GM23338 (cell line): ENCODE measurements around the gene GSX2. TPM values are rescaled to one million over a fixed set of nuclear protein-coding genes. Genes with fewer than 3 reads are reported as not detected.

Experiments used
- ATAC-seq: fragments of 200-7000 bp; cut with Tn5 transposase; 3 replicates; pipeline ENCODE4 v1.9.1; 2020
- DNase-seq: peaks from one replicate; pipeline ENCODE4 v3.0.0-alpha.2; 2015; ENCODE audit warnings: low spot score
- H2AFZ ChIP-seq: fragments of 200-600 bp; sonication (generic); 2 replicates; pipeline ENCODE4 v1.8.0; 2016; ENCODE audit warnings: antibody characterized with exemption, mild to moderate bottlenecking, moderate library complexity
- H3F3A ChIP-seq: fragments of 200-600 bp; sonication (generic); replicated peaks from 2 replicates; pipeline ENCODE4 v1.8.0; 2017; ENCODE audit warnings: antibody characterized with exemption, mixed run types, low read depth
- H3K27ac ChIP-seq: fragments of 200-600 bp; sonication (generic); 2 replicates; pipeline ENCODE4 v1.6.1; 2016; ENCODE audit warnings: low read depth
- H3K27me3 ChIP-seq: fragments of 200-600 bp; sonication (generic); 2 replicates; pipeline ENCODE4 v1.8.0; 2016; ENCODE audit warnings: mild to moderate bottlenecking, mixed run types, moderate library complexity; ENCODE audit not compliant: insufficient read depth
- H3K36me3 ChIP-seq: fragments of 200-600 bp; sonication (generic); 2 replicates; pipeline ENCODE4 v1.8.0; 2016; ENCODE audit warnings: mild to moderate bottlenecking; ENCODE audit not compliant: insufficient read depth
- H3K4me1 ChIP-seq: fragments of 200-600 bp; sonication (generic); 2 replicates; pipeline ENCODE4 v1.8.0; 2016; ENCODE audit warnings: mild to moderate bottlenecking, moderate library complexity; ENCODE audit not compliant: insufficient read depth
- H3K4me2 ChIP-seq: fragments of 200-600 bp; sonication (generic); 2 replicates; pipeline ENCODE4 v1.7.1; 2017; ENCODE audit warnings: mixed run types
- H3K4me3 ChIP-seq: fragments of 200-600 bp; sonication (generic); 2 replicates; pipeline ENCODE4 v1.6.1; 2016; ENCODE audit warnings: mixed run types
- H3K79me2 ChIP-seq: fragments of 200-600 bp; sonication (generic); replicated peaks from 2 replicates; pipeline ENCODE4 v1.8.0; 2017; ENCODE audit warnings: mild to moderate bottlenecking; ENCODE audit not compliant: insufficient read depth
- H3K9me2 ChIP-seq: fragments of 200-600 bp; sonication (generic); 2 replicates; pipeline ENCODE4 v1.8.0; 2017; ENCODE audit not compliant: insufficient read depth
- H4K20me1 ChIP-seq: fragments of 200-600 bp; sonication (generic); replicated peaks from 2 replicates; pipeline ENCODE4 v1.8.0; 2017; ENCODE audit warnings: mild to moderate bottlenecking; ENCODE audit not compliant: insufficient read depth
- H3K27ac Mint-ChIP-seq: 2 replicates; pipeline ENCODE4 v1.8.0; 2020; ENCODE audit warnings: inconsistent platforms, mild to moderate bottlenecking, moderate library complexity, mixed read lengths
- H3K27me3 Mint-ChIP-seq: 3 replicates; pipeline ENCODE4 v1.8.0; 2022; ENCODE audit warnings: low read depth, mild to moderate bottlenecking, moderate library complexity, mixed read lengths, inconsistent platforms; ENCODE audit not compliant: insufficient read depth, poor library complexity
- H3K36me3 Mint-ChIP-seq: 3 replicates; pipeline ENCODE4 v1.8.0; 2021; ENCODE audit warnings: low read depth, mild to moderate bottlenecking, inconsistent platforms, moderate library complexity, mixed read lengths
- H3K4me1 Mint-ChIP-seq: 3 replicates; pipeline ENCODE4 v1.8.0; 2020; ENCODE audit warnings: mild to moderate bottlenecking, inconsistent platforms, mixed read lengths
- H3K4me3 Mint-ChIP-seq: 3 replicates; pipeline ENCODE4 v1.8.0; 2021; ENCODE audit warnings: moderate library complexity, mild to moderate bottlenecking, inconsistent platforms, mixed read lengths
- H3K9me3 Mint-ChIP-seq: 3 replicates; pipeline ENCODE4 v1.8.0; 2020; ENCODE audit warnings: moderate library complexity, mild to moderate bottlenecking, inconsistent platforms, mixed read lengths
- CREB1 ChIP-seq: fragments of 250-450 bp; sonication (Bioruptor Pico); IDR thresholded peaks from 2 replicates; pipeline ENCODE4 v1.5.0; 2020; ENCODE audit warnings: low read depth, mild to moderate bottlenecking, moderate library complexity
- CTCF ChIP-seq, 2 experiments: fragments of 200-600 bp in 1 of 2; sonication (generic) in 1 of 2; conservative IDR thresholded peaks; 2 replicates each; pipeline versions ENCODE4 v1.5.1 to v1.6.1; 2016 to 2017; ENCODE audit warnings: antibody characterized with exemption in 2 of 2, low read depth in 2 of 2, mild to moderate bottlenecking in 2 of 2, moderate library complexity in 1 of 2
- EZH2 ChIP-seq: fragments of 200-600 bp; sonication (generic); IDR thresholded peaks from one replicate; pipeline ENCODE4 v1.8.0; 2017; ENCODE audit warnings: antibody characterized with exemption, mild to moderate bottlenecking, low read depth; ENCODE audit not compliant: unreplicated experiment
- EZH2phosphoT487 ChIP-seq: fragments of 200-600 bp; sonication (generic); IDR thresholded peaks from one replicate; pipeline ENCODE4 v1.8.1; 2018; ENCODE audit warnings: antibody characterized with exemption; ENCODE audit not compliant: unreplicated experiment
- JUNB ChIP-seq: IDR thresholded peaks from one replicate; pipeline ENCODE4 v1.6.1; 2016; ENCODE audit warnings: antibody characterized with exemption; ENCODE audit not compliant: unreplicated experiment
- NANOG ChIP-seq: IDR thresholded peaks from 2 replicates; pipeline ENCODE4 v1.6.1; 2016; ENCODE audit warnings: antibody characterized with exemption, borderline replicate concordance
- POLR2AphosphoS5 ChIP-seq: IDR thresholded peaks from 2 replicates; pipeline ENCODE4 v1.6.1; 2016; ENCODE audit warnings: antibody characterized with exemption, low read depth
- STAT1 ChIP-seq: IDR thresholded peaks from one replicate; pipeline ENCODE4 v1.6.1; 2016; ENCODE audit warnings: antibody characterized with exemption; ENCODE audit not compliant: unreplicated experiment
- ZNF114 ChIP-seq: fragments of 250-450 bp; sonication (Bioruptor Pico); IDR thresholded peaks from 2 replicates; pipeline ENCODE4 v1.5.0; 2020; ENCODE audit warnings: mild to moderate bottlenecking, moderate library complexity
- ZNF331 ChIP-seq: fragments of 250-450 bp; sonication (Bioruptor Pico); IDR thresholded peaks from 2 replicates; pipeline ENCODE4 v1.5.0; 2020; ENCODE audit warnings: low read depth, mild to moderate bottlenecking, moderate library complexity
- polyA plus RNA-seq: library from polyadenylated mRNA; unstranded; fragments of >200 nt; fragmentation: Nextera tagmentation; extraction: Ambion mirVana; gene quantifications from 2 replicates; pipeline ENCODE4 v1.2.1, GENCODE V29; 2016
- total RNA-seq: library from RNA; depleted of rRNA; stranded (reverse); fragments of >200 nt; shearing (Covaris generic); gene quantifications from 2 replicates; pipeline ENCODE4 v1.2.3, GENCODE V29; 2014
- TF ChIP-seq, protein P1 (sequence below): IDR thresholded peaks from one replicate; pipeline ENCODE4 v1.6.1; 2018; ENCODE audit warnings: antibody characterized with exemption; ENCODE audit not compliant: unreplicated experiment
- TF ChIP-seq, protein P2 (sequence below): fragments of 250-450 bp; sonication (Bioruptor Pico); IDR thresholded peaks from 2 replicates; pipeline ENCODE4 v1.5.0; 2020; ENCODE audit warnings: mild to moderate bottlenecking, moderate library complexity
- TF ChIP-seq, protein P3 (sequence below): IDR thresholded peaks from 2 replicates; pipeline ENCODE4 v1.6.1; 2016; ENCODE audit warnings: antibody characterized with exemption

GSX2 gene
- total and polyA plus RNA-seq, 2 experiments from 2014 or later, result 0.34 TPM; not detected in 1

- TF ChIP-seq, protein P1, sequence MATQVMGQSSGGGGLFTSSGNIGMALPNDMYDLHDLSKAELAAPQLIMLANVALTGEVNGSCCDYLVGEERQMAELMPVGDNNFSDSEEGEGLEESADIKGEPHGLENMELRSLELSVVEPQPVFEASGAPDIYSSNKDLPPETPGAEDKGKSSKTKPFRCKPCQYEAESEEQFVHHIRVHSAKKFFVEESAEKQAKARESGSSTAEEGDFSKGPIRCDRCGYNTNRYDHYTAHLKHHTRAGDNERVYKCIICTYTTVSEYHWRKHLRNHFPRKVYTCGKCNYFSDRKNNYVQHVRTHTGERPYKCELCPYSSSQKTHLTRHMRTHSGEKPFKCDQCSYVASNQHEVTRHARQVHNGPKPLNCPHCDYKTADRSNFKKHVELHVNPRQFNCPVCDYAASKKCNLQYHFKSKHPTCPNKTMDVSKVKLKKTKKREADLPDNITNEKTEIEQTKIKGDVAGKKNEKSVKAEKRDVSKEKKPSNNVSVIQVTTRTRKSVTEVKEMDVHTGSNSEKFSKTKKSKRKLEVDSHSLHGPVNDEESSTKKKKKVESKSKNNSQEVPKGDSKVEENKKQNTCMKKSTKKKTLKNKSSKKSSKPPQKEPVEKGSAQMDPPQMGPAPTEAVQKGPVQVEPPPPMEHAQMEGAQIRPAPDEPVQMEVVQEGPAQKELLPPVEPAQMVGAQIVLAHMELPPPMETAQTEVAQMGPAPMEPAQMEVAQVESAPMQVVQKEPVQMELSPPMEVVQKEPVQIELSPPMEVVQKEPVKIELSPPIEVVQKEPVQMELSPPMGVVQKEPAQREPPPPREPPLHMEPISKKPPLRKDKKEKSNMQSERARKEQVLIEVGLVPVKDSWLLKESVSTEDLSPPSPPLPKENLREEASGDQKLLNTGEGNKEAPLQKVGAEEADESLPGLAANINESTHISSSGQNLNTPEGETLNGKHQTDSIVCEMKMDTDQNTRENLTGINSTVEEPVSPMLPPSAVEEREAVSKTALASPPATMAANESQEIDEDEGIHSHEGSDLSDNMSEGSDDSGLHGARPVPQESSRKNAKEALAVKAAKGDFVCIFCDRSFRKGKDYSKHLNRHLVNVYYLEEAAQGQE, result no peak
- TF ChIP-seq STAT1, result no peak
- TF ChIP-seq EZH2phosphoT487, result no peak
- no peak for TF ChIP-seq ZNF114 (CRISPR knock-in tag)
- no peak for TF ChIP-seq CREB1 (CRISPR knock-in tag)
Observed at GRCh38 chr4:54055494-54055893, 44.5 kb upstream of the GSX2 start (continued).

DNA sequence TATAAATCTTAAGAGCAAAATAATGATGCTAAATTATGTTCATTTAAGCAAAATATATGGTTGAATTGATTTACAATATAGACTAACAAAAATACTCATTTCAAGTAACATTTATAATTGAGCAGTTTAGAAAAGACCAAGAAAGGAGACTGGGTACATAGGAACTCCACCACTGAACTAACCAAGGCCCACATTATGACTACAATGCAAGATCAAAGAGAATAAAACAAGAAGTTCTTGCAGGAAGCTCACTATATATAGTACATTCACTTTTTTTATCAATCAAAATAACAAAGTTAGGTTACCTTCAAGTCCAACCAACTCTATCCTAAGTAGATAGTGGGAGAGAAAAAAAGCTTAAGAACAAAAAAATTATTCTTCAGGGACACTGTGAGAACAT is 43.6 kb upstream of the GSX2 start:
- Histone ChIP-seq H3K27ac (no peak overlapping the region), H3F3A (no peaks in the 10 kb centered on the region), H3K36me3 (no peaks in the 10 kb centered on the region), H3K79me2 (peaks cover 98% of the 10 kb centered on the region), H2AFZ (no peak overlapping the region), H3K4me3 (no peak overlapping the region), H3K4me1 (peaks cover 7% of the 10 kb centered on the region), H3K4me2 (no peak overlapping the region), H3K9me2 (no peaks in the 10 kb centered on the region), H4K20me1 (no peaks in the 10 kb centered on the region), H3K27me3 (no peaks in the 10 kb centered on the region)
- peaks cover 26% of the 10 kb centered on the region; the same call in 2 of the 3 replicates for H3K4me1 Mint-ChIP-seq
- H3K36me3 Mint-ChIP-seq, result no peaks in the 10 kb centered on the region
- H3K27me3 Mint-ChIP-seq, result no peaks in the 10 kb centered on the region
- no peak overlapping the region for H3K4me3 Mint-ChIP-seq
- no peak overlapping the region for H3K27ac Mint-ChIP-seq
- DNase-seq (no peak), ATAC-seq (no peak)
- no peaks in the 10 kb centered on the region for H3K9me3 Mint-ChIP-seq
- TF ChIP-seq JUNB (no peak), ZNF331 (no peak), EZH2phosphoT487 (no peak), ZNF114 (CRISPR knock-in tag) (no peak), CTCF (conservative IDR thresholded peaks at IDR 0.05; ENCODE audit: low read depth in 2 of 2) (no peak), STAT1 (no peak), NANOG (no peak), CREB1 (CRISPR knock-in tag) (no peak), POLR2AphosphoS5 (no peak), EZH2 (no peak)
- TF ChIP-seq, protein P2, sequence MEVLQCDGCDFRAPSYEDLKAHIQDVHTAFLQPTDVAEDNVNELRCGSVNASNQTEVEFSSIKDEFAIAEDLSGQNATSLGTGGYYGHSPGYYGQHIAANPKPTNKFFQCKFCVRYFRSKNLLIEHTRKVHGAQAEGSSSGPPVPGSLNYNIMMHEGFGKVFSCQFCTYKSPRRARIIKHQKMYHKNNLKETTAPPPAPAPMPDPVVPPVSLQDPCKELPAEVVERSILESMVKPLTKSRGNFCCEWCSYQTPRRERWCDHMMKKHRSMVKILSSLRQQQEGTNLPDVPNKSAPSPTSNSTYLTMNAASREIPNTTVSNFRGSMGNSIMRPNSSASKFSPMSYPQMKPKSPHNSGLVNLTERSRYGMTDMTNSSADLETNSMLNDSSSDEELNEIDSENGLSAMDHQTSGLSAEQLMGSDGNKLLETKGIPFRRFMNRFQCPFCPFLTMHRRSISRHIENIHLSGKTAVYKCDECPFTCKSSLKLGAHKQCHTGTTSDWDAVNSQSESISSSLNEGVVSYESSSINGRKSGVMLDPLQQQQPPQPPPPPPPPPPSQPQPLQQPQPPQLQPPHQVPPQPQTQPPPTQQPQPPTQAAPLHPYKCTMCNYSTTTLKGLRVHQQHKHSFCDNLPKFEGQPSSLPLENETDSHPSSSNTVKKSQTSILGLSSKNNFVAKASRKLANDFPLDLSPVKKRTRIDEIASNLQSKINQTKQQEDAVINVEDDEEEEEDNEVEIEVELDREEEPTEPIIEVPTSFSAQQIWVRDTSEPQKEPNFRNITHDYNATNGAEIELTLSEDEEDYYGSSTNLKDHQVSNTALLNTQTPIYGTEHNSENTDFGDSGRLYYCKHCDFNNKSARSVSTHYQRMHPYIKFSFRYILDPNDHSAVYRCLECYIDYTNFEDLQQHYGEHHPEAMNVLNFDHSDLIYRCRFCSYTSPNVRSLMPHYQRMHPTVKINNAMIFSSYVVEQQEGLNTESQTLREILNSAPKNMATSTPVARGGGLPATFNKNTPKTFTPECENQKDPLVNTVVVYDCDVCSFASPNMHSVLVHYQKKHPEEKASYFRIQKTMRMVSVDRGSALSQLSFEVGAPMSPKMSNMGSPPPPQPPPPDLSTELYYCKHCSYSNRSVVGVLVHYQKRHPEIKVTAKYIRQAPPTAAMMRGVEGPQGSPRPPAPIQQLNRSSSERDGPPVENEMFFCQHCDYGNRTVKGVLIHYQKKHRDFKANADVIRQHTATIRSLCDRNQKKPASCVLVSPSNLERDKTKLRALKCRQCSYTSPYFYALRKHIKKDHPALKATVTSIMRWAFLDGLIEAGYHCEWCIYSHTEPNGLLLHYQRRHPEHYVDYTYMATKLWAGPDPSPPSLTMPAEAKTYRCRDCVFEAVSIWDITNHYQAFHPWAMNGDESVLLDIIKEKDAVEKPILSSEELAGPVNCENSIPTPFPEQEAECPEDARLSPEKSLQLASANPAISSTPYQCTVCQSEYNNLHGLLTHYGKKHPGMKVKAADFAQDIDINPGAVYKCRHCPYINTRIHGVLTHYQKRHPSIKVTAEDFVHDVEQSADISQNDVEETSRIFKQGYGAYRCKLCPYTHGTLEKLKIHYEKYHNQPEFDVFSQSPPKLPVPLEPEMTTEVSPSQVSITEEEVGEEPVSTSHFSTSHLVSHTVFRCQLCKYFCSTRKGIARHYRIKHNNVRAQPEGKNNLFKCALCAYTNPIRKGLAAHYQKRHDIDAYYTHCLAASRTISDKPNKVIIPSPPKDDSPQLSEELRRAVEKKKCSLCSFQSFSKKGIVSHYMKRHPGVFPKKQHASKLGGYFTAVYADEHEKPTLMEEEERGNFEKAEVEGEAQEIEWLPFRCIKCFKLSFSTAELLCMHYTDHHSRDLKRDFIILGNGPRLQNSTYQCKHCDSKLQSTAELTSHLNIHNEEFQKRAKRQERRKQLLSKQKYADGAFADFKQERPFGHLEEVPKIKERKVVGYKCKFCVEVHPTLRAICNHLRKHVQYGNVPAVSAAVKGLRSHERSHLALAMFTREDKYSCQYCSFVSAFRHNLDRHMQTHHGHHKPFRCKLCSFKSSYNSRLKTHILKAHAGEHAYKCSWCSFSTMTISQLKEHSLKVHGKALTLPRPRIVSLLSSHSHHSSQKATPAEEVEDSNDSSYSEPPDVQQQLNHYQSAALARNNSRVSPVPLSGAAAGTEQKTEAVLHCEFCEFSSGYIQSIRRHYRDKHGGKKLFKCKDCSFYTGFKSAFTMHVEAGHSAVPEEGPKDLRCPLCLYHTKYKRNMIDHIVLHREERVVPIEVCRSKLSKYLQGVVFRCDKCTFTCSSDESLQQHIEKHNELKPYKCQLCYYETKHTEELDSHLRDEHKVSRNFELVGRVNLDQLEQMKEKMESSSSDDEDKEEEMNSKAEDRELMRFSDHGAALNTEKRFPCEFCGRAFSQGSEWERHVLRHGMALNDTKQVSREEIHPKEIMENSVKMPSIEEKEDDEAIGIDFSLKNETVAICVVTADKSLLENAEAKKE (CRISPR knock-in tag), result no peak
- TF ChIP-seq, protein P3, sequence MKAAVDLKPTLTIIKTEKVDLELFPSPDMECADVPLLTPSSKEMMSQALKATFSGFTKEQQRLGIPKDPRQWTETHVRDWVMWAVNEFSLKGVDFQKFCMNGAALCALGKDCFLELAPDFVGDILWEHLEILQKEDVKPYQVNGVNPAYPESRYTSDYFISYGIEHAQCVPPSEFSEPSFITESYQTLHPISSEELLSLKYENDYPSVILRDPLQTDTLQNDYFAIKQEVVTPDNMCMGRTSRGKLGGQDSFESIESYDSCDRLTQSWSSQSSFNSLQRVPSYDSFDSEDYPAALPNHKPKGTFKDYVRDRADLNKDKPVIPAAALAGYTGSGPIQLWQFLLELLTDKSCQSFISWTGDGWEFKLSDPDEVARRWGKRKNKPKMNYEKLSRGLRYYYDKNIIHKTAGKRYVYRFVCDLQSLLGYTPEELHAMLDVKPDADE, result no peak
